ENCODE data around the gene CASP6.
"Not testable (repeated sequence)": the region's sequence is repeated elsewhere in the genome, so short reads cannot be mapped to it uniquely, and the experiment has no call there.

Gene CASP6

DNA sequence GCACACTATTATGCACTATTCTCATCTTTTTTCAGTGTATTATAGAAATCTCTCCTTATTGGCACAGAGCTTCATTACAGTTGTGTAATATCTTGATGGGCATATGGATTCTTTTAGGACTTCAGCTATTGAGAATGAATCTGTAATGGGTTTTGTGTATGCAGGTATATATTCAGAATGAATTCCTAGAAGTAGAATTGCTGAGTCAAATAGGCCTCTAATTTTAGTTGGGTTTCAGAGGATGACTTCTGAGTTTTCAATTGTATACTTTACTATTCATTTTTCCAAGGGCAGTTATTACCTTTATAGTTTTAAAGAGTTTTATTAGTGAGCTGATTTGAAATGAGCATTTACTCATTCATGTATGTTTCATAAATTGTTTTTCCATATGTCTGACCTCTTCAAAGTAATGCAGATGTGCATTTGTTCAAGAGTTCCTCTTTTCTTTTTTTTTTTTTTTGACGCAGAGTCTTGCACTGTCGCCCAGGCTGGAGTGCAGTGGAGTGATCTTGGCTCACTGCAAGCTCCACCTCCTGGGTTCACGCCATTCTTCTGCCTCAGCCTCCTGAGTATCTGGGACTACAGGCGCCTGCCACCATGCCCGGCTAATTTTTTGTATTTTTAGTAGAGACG is 19.5 kb downstream of the CASP6 start:
- H3K36me3 ChIP-seq: no peaks in the 10 kb centered on the region
- H3K4me3 ChIP-seq (ENCODE audit: low read depth, low read length): no peak overlapping the region
- TF ChIP-seq, protein P1, sequence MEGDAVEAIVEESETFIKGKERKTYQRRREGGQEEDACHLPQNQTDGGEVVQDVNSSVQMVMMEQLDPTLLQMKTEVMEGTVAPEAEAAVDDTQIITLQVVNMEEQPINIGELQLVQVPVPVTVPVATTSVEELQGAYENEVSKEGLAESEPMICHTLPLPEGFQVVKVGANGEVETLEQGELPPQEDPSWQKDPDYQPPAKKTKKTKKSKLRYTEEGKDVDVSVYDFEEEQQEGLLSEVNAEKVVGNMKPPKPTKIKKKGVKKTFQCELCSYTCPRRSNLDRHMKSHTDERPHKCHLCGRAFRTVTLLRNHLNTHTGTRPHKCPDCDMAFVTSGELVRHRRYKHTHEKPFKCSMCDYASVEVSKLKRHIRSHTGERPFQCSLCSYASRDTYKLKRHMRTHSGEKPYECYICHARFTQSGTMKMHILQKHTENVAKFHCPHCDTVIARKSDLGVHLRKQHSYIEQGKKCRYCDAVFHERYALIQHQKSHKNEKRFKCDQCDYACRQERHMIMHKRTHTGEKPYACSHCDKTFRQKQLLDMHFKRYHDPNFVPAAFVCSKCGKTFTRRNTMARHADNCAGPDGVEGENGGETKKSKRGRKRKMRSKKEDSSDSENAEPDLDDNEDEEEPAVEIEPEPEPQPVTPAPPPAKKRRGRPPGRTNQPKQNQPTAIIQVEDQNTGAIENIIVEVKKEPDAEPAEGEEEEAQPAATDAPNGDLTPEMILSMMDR (IDR thresholded peaks at IDR 0.05; ENCODE audit: low read depth, low read length): no peak
- H3K4me1 ChIP-seq: no peaks in the 10 kb centered on the region
- no peak for DNase-seq
- H3K9me3 ChIP-seq: no peaks in the 10 kb centered on the region
- H3K27me3 ChIP-seq: no peaks in the 10 kb centered on the region

DNA sequence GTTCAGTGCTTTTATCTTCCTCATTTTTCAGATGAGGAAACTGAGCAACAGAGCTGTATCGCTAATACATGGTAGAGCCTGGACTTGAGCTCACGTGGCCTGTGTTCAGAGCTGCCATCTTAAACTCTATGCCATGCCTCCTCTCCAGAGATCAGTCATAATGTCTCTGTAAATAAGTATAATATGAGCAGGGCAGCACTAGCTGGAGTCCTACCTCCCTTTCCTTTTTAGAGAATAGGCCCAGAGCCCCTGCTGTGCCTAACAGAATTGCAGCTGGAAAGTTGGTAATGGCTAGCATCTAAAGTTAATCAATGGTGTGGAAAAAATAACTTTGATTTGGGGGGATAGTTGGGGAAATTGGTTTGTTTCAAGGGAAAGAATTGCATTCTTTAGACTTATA is 20.4 kb downstream of the CASP6 start:
- DNase-seq: no peak
- TF ChIP-seq, protein P1 (IDR thresholded peaks at IDR 0.05; ENCODE audit: low read depth, low read length): no peak
- no peaks in the 10 kb centered on the region for H3K27me3 ChIP-seq
- no peaks in the 10 kb centered on the region for H3K4me1 ChIP-seq
- H3K9me3 ChIP-seq: no peaks in the 10 kb centered on the region
- H3K4me3 ChIP-seq (ENCODE audit: low read depth, low read length): no peak overlapping the region
- no peaks in the 10 kb centered on the region for H3K36me3 ChIP-seq

DNA sequence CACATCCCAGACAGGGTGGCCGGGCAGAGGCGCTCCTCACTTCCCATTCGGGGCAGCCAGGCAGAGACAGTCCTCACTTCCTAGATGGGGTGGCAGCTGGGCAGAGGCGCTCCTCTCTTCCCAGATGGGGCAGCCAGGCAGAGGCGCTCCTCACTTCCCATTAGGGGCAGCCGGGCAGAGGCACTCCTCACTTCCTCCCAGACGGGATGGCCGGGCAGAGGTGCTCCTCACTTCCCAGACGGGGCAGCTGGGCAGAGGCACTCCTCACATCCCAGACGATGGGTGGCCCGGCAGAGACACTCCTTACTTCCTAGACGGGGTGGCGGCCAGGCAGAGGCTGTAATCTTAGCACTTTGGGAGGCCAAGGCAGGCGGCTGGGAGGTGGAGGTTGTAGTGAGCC is 24.3 kb downstream of the CASP6 start:
- H3K4me3 ChIP-seq (ENCODE audit: low read depth, low read length); H3K9me3 ChIP-seq; H3K36me3 ChIP-seq; DNase-seq; H3K27me3 ChIP-seq; H3K4me1 ChIP-seq: not testable (repeated sequence)

DNA sequence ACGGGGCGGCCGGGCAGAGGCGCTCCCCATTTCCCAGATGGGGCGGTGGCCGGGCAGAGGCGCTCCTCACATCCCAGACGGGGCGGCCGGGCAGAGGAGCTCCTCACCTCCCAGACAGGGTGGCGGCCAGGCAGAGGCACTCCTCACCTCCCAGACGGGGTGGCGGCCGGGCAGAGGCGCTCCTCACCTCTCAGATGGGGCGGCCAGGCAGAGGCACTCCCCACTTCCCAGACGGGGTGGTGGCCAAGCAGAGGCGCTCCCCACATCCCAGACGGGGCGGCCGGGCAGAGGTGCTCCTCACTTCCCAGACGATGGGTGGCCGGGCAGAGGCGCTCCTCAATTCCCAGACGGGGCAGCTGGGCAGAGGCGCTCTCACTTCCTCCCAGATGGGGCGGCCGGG is 24.8 kb downstream of the CASP6 start:
- DNase-seq; H3K27me3 ChIP-seq; H3K36me3 ChIP-seq; H3K4me3 ChIP-seq (ENCODE audit: low read depth, low read length); H3K9me3 ChIP-seq; H3K4me1 ChIP-seq: not testable (repeated sequence)

DNA sequence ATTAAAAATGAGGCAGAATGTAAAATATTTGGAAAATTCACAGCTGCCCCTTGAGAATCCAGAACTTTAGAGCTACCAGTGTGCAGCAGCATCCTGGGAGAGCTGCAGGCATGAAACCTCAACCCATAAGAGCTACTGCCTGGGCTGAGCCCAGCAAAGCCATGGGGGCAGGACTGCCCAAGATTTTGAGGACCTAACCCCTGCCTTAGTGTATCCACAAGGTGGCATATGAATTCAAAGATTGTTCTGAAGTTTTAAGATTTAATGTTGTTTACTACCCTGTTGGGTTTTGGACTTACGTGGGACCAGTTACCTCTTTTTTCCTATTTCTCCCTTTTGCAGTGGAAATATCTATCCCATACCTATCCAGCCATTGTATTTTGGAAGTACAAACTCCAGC is 26.4 kb downstream of the CASP6 start:
- no peaks in the 10 kb centered on the region for H3K4me1 ChIP-seq
- DNase-seq: no peak
- no peaks in the 10 kb centered on the region for H3K9me3 ChIP-seq
- H3K4me3 ChIP-seq (ENCODE audit: low read depth, low read length): no peak overlapping the region
- TF ChIP-seq, protein P1 (IDR thresholded peaks at IDR 0.05; ENCODE audit: low read depth, low read length): no peak
- H3K27me3 ChIP-seq: no peaks in the 10 kb centered on the region
- no peaks in the 10 kb centered on the region for H3K36me3 ChIP-seq

DNA sequence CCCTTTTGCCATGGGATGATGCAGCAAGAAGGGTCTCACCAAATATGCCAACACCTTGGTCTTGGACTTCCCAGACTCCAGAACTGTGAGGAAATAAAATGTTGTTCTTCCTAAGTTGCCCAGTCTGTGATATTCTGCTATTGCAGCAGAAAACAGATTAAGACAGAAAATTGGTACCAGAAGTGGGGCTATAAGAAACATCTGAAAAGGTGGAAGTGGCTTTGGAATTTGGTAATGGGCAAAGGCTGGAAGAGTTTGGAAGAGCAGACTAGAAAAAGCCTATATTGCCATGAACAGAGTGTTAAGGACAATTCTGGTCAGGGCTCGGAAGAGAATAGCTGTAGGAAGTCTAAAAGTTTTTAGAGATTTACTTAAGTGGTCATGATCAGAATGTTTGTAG is 27.4 kb downstream of the CASP6 start:
- Histone ChIP-seq H3K4me3 (ENCODE audit: low read depth, low read length) (no peak overlapping the region), H3K27me3 (no peaks in the 10 kb centered on the region), H3K4me1 (no peaks in the 10 kb centered on the region), H3K9me3 (no peaks in the 10 kb centered on the region), H3K36me3 (no peaks in the 10 kb centered on the region)
- TF ChIP-seq, protein P1 (IDR thresholded peaks at IDR 0.05; ENCODE audit: low read depth, low read length): no peak
- no peak for DNase-seq

DNA sequence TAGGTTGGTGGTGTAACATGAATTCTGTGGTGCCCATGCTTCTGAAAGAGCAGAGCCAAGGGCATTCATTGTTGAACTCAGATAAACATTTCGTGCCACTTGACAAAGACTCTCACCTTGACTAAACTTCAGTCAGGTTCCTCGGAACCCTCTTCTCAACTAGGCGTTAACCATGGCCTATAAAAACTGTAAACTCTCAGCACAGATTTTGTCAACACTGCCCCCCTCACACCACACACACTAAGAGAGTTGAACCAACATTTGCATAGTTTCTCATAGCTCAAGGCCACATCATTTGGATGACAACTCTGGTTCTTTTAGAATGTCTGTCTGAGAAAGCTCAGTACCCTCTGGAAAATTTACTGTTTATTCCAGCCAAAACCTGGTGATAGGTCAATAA is 28.1 kb downstream of the CASP6 start:
- Histone ChIP-seq H3K36me3 (no peaks in the 10 kb centered on the region), H3K4me1 (no peaks in the 10 kb centered on the region), H3K9me3 (no peaks in the 10 kb centered on the region), H3K27me3 (no peaks in the 10 kb centered on the region), H3K4me3 (ENCODE audit: low read depth, low read length) (no peak overlapping the region)
- DNase-seq: no peak
- TF ChIP-seq, protein P1 (IDR thresholded peaks at IDR 0.05; ENCODE audit: low read depth, low read length): no peak

Measured in BE2C (cell line).